GM12892 (cell line): ENCODE results near the gene THAP6.

Experiments used
- POLR2A ChIP-seq: IDR thresholded peaks from 2 replicates; pipeline ENCODE4 v1.6.1; 2011; ENCODE audit warnings: low read depth, low read length, control low read depth
- POLR2AphosphoS5 ChIP-seq: IDR thresholded peaks from 2 replicates; pipeline ENCODE4 v1.6.1; 2011; ENCODE audit warnings: low read depth, low read length, control low read depth
- TAF1 ChIP-seq: IDR thresholded peaks from 2 replicates; pipeline ENCODE4 v1.6.1; 2011; ENCODE audit warnings: low read depth, mild to moderate bottlenecking, control low read depth, low read length, borderline replicate concordance

- TF ChIP-seq POLR2A (no peak), TAF1 (no peak), POLR2AphosphoS5 (no peak)
Observed at GRCh38 chr4:75513526-75514130, 645 bp upstream of the THAP6 start.
